CD14-positive monocyte (primary cell): Measurements from ENCODE around the gene PCDHGC5. TPM values are rescaled to one million over a fixed set of nuclear protein-coding genes. Genes with fewer than 3 reads are reported as not detected.
A peak's percentile ranks its signal among the peaks of the same experiment; 100 is the strongest.

Experiments used
- DNase-seq, 3 donors: peaks; one replicate each; pipeline ENCODE4 v3.0.0-alpha.2; 2011 to 2022
- H2AFZ ChIP-seq: 2 replicates; pipeline ENCODE4 v1.6.0; 2012; ENCODE audit warnings: mild to moderate bottlenecking, low read depth, low read length, inconsistent platforms; ENCODE audit not compliant: insufficient read depth, poor library complexity, severe bottlenecking
- H3K27ac ChIP-seq, 2 donors: 1 replicate in 1 of 2; 2 replicates in 1 of 2; pipeline ENCODE4 v1.5.1; 2012 to 2013; ENCODE audit warnings: low read length in 2 of 2, control low read depth in 1 of 2, inconsistent platforms in 1 of 2, low read depth in 1 of 2, mild to moderate bottlenecking in 1 of 2
- H3K27me3 ChIP-seq, 2 donors: one replicate each; pipeline versions ENCODE4 v1.6.0 to v1.6.1; 2011 to 2013; ENCODE audit warnings: low read length in 2 of 2; ENCODE audit not compliant: control insufficient read depth in 2 of 2, insufficient read depth in 2 of 2
- H3K36me3 ChIP-seq, 2 donors: replicated peaks in 1 of 2; 1 replicate in 1 of 2; 2 replicates in 1 of 2; pipeline versions ENCODE4 v1.5.1 to v1.6.1; 2012 to 2013; ENCODE audit warnings: low read length in 2 of 2, control low read depth in 1 of 2, inconsistent platforms in 1 of 2, mild to moderate bottlenecking in 1 of 2; ENCODE audit not compliant: insufficient read depth in 2 of 2, control insufficient read depth in 1 of 2
- H3K4me1 ChIP-seq, 2 donors: 1 replicate in 1 of 2; 2 replicates in 1 of 2; pipeline versions ENCODE4 v1.5.1 to v1.6.1; 2012 to 2013; ENCODE audit warnings: low read length in 2 of 2, control low read depth in 1 of 2, inconsistent platforms in 1 of 2, mild to moderate bottlenecking in 1 of 2, moderate library complexity in 1 of 2; ENCODE audit not compliant: insufficient read depth in 2 of 2, control insufficient read depth in 1 of 2
- H3K4me2 ChIP-seq: replicated peaks from 2 replicates; pipeline ENCODE3; 2012; ENCODE audit warnings: low read length, moderate library complexity, mild to moderate bottlenecking; ENCODE audit not compliant: poor library complexity, severe bottlenecking; ENCODE audit errors: extremely low read depth
- H3K4me3 ChIP-seq, 3 experiments: fragments of 200-600 bp in 1 of 3; sonication (generic) in 1 of 3; replicated peaks in 1 of 3; 1 replicate in 2 of 3; 2 replicates in 1 of 3; pipeline ENCODE4 v1.5.1; 2011 to 2013; ENCODE audit warnings: low read length in 3 of 3, mild to moderate bottlenecking in 3 of 3, control low read depth in 2 of 3, low read depth in 2 of 3, inconsistent platforms in 1 of 3, moderate library complexity in 1 of 3
- H3K79me2 ChIP-seq: 2 replicates; pipeline ENCODE4 v1.6.0; 2012; ENCODE audit warnings: mild to moderate bottlenecking, control low read depth, inconsistent platforms, low read length, moderate library complexity; ENCODE audit not compliant: insufficient read depth
- H3K9ac ChIP-seq: 2 replicates; pipeline ENCODE4 v1.6.0; 2017; ENCODE audit warnings: low read length, mild to moderate bottlenecking; ENCODE audit not compliant: insufficient read depth, poor library complexity, severe bottlenecking
- H3K9me3 ChIP-seq, 2 donors: replicated peaks in 1 of 2; 1 replicate in 1 of 2; 2 replicates in 1 of 2; pipeline versions ENCODE4 v1.5.1 to v1.6.1; 2012 to 2013; ENCODE audit warnings: low read length in 2 of 2, control low read depth in 1 of 2; ENCODE audit not compliant: control insufficient read depth in 1 of 2, insufficient read depth in 1 of 2
- H4K20me1 ChIP-seq: 2 replicates; pipeline ENCODE4 v1.6.0; 2012; ENCODE audit warnings: mild to moderate bottlenecking, low read length, control low read depth, moderate library complexity; ENCODE audit not compliant: insufficient read depth
- H3K27ac Mint-ChIP-seq, 7 donors: one replicate each; pipeline ENCODE4 v1.8.0; 2020; ENCODE audit warnings: mild to moderate bottlenecking in 7 of 7, mixed read lengths in 7 of 7, moderate library complexity in 6 of 7, inconsistent platforms in 2 of 7
- H3K27me3 Mint-ChIP-seq, 3 donors: one replicate each; pipeline ENCODE4 v1.8.0; 2021 to 2022; ENCODE audit warnings: low read depth in 3 of 3, mild to moderate bottlenecking in 3 of 3, mixed read lengths in 3 of 3, moderate library complexity in 3 of 3, inconsistent platforms in 1 of 3
- H3K36me3 Mint-ChIP-seq, 2 donors: one replicate each; pipeline ENCODE4 v1.8.0; 2020; ENCODE audit warnings: mixed read lengths in 2 of 2, inconsistent platforms in 1 of 2, mild to moderate bottlenecking in 1 of 2
- H3K4me1 Mint-ChIP-seq: one replicate; pipeline ENCODE4 v1.8.0; 2020; ENCODE audit warnings: mild to moderate bottlenecking, mixed read lengths
- H3K4me3 Mint-ChIP-seq, 2 donors: one replicate each; pipeline ENCODE4 v1.8.0; 2020; ENCODE audit warnings: mild to moderate bottlenecking in 2 of 2, mixed read lengths in 2 of 2, moderate library complexity in 1 of 2
- H3K9me3 Mint-ChIP-seq, 7 donors: one replicate each; pipeline ENCODE4 v1.8.0; 2020 to 2022; ENCODE audit warnings: mixed read lengths in 7 of 7, mild to moderate bottlenecking in 6 of 7, moderate library complexity in 6 of 7, inconsistent platforms in 2 of 7
- WGBS: methylation state at CpG from one replicate; pipeline ENCODE4 v1.1.5; 2013; ENCODE audit warnings: missing lambda C conversion rate; ENCODE audit not compliant: insufficient coverage; 5-methylcytosine and 5-hydroxymethylcytosine counted together
- intact Hi-C, 2 donors: fragments of 100-400 bp; cut with micrococcal nuclease; formaldehyde crosslinking; loops; one replicate each; pipeline versions ENCODE4 v1.15.0 to v1.15.1; 2023
- polyA plus RNA-seq, 3 donors: library from polyadenylated mRNA; depleted of rRNA in 1 of 3; unstranded in 2 of 3; stranded (reverse) in 1 of 3; fragments of 300-500 nt in 2 of 3; fragments of >200 nt in 1 of 3; fragmentation: Illumina TruSeq in 2 of 3; gene quantifications; 1 replicate in 2 of 3; 2 replicates in 1 of 3; pipeline ENCODE4 v1.2.3, GENCODE V29; 2012 to 2021
- TF ChIP-seq, protein P1 (sequence below): fragments of 200-600 bp; IDR thresholded peaks from one replicate; pipeline ENCODE4 v1.8.0; 2022; ENCODE audit warnings: antibody characterized with exemption, mild to moderate bottlenecking

The PCDHGC5 gene
- polyA plus RNA-seq, 3 donors: not detected

DNA sequence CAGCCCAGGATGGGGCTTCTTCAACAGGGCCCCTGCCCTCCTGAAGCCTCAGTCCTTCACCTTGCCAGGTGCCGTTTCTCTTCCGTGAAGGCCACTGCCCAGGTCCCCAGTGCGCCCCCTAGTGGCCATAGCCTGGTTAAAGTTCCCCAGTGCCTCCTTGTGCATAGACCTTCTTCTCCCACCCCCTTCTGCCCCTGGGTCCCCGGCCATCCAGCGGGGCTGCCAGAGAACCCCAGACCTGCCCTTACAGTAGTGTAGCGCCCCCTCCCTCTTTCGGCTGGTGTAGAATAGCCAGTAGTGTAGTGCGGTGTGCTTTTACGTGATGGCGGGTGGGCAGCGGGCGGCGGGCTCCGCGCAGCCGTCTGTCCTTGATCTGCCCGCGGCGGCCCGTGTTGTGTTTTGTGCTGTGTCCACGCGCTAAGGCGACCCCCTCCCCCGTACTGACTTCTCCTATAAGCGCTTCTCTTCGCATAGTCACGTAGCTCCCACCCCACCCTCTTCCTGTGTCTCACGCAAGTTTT, 23.6 kb downstream of the PCDHGC5 start:
- Histone ChIP-seq H3K4me1 (peaks cover 50 to 69% of the 10 kb centered on the region in 2 donors), H3K79me2 (peaks cover 5% of the 10 kb centered on the region), H3K27me3 (peaks cover 0 to 10% of the 10 kb centered on the region in 2 donors), H3K9me3 (no peaks in the 10 kb centered on the region), H2AFZ (peak overlapping the region; percentile 58), H3K4me2 (peak overlapping the region; percentile 92), H3K4me3 (peak overlapping the region; percentile 32 to 77 (median 35)), H3K36me3 (peaks cover 28 to 34% of the 10 kb centered on the region in 2 donors), H4K20me1 (peaks cover 49% of the 10 kb centered on the region), H3K27ac (peak overlapping the region in 1 of 2 donors; percentile 46), H3K9ac (peak overlapping the region; percentile 44)
- WGBS: 0% methylated on average over 12 of the region's 28 CpGs
- Mint-ChIP-seq H3K27me3 (peaks cover 5 to 36% (median 16%) of the 10 kb centered on the region in 3 donors), H3K4me1 (peaks cover 62% of the 10 kb centered on the region), H3K27ac (peak overlapping the region; percentile 10 to 78 (median 63)), H3K4me3 (peak overlapping the region; percentile 76 to 95), H3K9me3 (peaks cover 0 to 5% (median 0%) of the 10 kb centered on the region in 7 donors), H3K36me3 (peaks cover 42 to 45% of the 10 kb centered on the region in 2 donors)
- DNase-seq: peak; percentile 54 to 71 (median 67)
- intact Hi-C loops: no loop called here
- TF ChIP-seq, protein P1, sequence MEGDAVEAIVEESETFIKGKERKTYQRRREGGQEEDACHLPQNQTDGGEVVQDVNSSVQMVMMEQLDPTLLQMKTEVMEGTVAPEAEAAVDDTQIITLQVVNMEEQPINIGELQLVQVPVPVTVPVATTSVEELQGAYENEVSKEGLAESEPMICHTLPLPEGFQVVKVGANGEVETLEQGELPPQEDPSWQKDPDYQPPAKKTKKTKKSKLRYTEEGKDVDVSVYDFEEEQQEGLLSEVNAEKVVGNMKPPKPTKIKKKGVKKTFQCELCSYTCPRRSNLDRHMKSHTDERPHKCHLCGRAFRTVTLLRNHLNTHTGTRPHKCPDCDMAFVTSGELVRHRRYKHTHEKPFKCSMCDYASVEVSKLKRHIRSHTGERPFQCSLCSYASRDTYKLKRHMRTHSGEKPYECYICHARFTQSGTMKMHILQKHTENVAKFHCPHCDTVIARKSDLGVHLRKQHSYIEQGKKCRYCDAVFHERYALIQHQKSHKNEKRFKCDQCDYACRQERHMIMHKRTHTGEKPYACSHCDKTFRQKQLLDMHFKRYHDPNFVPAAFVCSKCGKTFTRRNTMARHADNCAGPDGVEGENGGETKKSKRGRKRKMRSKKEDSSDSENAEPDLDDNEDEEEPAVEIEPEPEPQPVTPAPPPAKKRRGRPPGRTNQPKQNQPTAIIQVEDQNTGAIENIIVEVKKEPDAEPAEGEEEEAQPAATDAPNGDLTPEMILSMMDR: peak; percentile 100

- Histone ChIP-seq H3K9ac (peak overlapping the region; percentile 44), H3K4me3 (peak overlapping the region; percentile 32 to 77 (median 35)), H3K4me2 (peak overlapping the region; percentile 92), H3K9me3 (no peaks in the 10 kb centered on the region), H2AFZ (peak overlapping the region; percentile 58), H3K36me3 (peaks cover 33 to 40% of the 10 kb centered on the region in 2 donors), H3K27ac (peak overlapping the region in 1 of 2 donors; percentile 15), H3K27me3 (peaks cover 0 to 10% of the 10 kb centered on the region in 2 donors), H3K79me2 (peaks cover 7% of the 10 kb centered on the region), H3K4me1 (peaks cover 54 to 76% of the 10 kb centered on the region in 2 donors), H4K20me1 (peaks cover 54% of the 10 kb centered on the region)
- TF ChIP-seq, protein P1: no peak
- WGBS: 3% methylated on average over 20 of the region's 43 CpGs
- DNase-seq: peak; percentile 56 to 73 (median 68)
- Mint-ChIP-seq H3K4me3 (peak overlapping the region; percentile 76 to 95), H3K36me3 (peaks cover 48 to 51% of the 10 kb centered on the region in 2 donors), H3K9me3 (peaks cover 0 to 5% (median 0%) of the 10 kb centered on the region in 7 donors), H3K27ac (peak overlapping the region; percentile 20 to 90 (median 78)), H3K27me3 (peaks cover 5 to 36% (median 16%) of the 10 kb centered on the region in 3 donors), H3K4me1 (peaks cover 67% of the 10 kb centered on the region)
- intact Hi-C loops: no loop called here
These were observed 24.2 kb downstream of the PCDHGC5 start for GRCh38 chr5:141512911-141513626.
